ENCODE data around the gene HDAC4. TPM values are rescaled to one million over a fixed set of nuclear protein-coding genes. Genes with fewer than 3 reads are reported as not detected.
A peak's percentile ranks its signal among the peaks of the same experiment; 100 is the strongest.

Gene HDAC4
- total RNA-seq, 1 donor from 2014 or later = 65.7 TPM

DNA sequence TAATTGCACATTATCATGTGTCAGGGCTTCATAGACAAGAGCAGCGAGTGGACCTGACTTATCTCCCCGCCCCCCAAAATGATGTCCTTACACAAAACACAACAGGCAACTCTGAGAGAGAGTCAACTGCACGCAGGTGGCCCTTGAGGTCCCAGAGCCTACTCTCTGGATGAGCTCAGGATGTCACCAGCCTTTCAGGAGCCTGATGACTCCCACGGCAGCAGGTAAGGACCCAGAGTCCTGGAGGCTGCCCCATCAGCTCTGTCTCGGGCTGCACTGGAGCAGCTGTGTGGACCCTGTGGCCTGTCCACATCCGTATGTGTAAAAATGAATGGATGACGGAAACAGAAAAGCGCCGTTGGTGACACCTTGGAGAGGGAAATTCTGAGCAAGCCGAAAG lies 130.9 kb downstream of the HDAC4 start:
- DNase-seq (ENCODE audit: low spot score in 2 of 2) = no peak
- TF ChIP-seq, protein P1, sequence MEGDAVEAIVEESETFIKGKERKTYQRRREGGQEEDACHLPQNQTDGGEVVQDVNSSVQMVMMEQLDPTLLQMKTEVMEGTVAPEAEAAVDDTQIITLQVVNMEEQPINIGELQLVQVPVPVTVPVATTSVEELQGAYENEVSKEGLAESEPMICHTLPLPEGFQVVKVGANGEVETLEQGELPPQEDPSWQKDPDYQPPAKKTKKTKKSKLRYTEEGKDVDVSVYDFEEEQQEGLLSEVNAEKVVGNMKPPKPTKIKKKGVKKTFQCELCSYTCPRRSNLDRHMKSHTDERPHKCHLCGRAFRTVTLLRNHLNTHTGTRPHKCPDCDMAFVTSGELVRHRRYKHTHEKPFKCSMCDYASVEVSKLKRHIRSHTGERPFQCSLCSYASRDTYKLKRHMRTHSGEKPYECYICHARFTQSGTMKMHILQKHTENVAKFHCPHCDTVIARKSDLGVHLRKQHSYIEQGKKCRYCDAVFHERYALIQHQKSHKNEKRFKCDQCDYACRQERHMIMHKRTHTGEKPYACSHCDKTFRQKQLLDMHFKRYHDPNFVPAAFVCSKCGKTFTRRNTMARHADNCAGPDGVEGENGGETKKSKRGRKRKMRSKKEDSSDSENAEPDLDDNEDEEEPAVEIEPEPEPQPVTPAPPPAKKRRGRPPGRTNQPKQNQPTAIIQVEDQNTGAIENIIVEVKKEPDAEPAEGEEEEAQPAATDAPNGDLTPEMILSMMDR (IDR thresholded peaks at IDR 0.05) = no peak
- Histone ChIP-seq H3K4me3 (no peak overlapping the region), H3K36me3 (no peaks in the 10 kb centered on the region), H3K27me3 (no peaks in the 10 kb centered on the region), H3K9me3 (no peaks in the 10 kb centered on the region), H3K27ac (no peak overlapping the region), H3K4me1 (peaks cover 15 to 41% of the 10 kb centered on the region in 2 donors)
- intact Hi-C loops (cut with DNase I) = loop anchor here (5.0 to 10.0 kb wide), 2 partner anchors 132 to 545 kb away; partner anchors contain the start of gene HDAC4

DNA sequence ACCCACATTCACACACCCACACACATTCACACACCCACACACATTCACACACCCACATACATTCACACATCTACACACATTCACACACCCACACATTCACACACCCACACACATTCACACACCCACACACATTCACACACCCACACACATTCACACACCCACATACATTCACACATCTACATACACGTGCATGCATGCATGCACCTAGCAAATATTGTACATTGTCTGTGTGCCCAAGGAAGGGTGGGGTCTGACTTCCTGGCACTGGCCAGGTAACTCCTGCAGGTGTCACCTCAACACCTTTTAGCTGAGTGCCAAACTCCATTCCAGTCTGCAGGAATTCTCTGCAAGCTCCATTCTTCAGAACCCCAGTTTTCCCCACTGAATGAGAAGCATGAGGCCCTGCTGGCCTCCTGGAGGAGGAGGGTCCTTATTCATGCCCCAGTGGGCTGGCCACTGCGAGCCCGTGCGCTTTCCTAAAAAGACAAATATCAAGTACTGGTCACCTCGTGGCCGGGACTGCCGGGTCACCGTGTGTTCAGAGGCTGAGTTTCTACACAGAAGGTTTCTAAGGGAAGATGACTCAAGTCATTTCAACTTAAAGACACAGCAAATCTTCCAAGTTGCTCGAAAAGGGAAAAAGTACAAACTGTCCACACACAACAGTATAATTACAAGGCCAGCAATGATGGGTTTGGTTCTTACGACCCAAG lies 131.5 kb downstream of the HDAC4 start:
- H3K27me3 ChIP-seq = no peaks in the 10 kb centered on the region
- no peak overlapping the region for H3K4me3 ChIP-seq
- H3K27ac ChIP-seq = no peak overlapping the region
- intact Hi-C loops (cut with DNase I) = loop anchor here (5.0 kb wide), 1 partner anchor 133 kb away; the partner anchor contains the start of gene HDAC4
- H3K9me3 ChIP-seq = no peaks in the 10 kb centered on the region
- H3K4me1 ChIP-seq = peaks cover 20 to 42% of the 10 kb centered on the region in 2 donors
- DNase-seq (ENCODE audit: low spot score in 2 of 2) = no peak
- TF ChIP-seq, protein P1 (IDR thresholded peaks at IDR 0.05) = no peak
- H3K36me3 ChIP-seq = no peaks in the 10 kb centered on the region

DNA sequence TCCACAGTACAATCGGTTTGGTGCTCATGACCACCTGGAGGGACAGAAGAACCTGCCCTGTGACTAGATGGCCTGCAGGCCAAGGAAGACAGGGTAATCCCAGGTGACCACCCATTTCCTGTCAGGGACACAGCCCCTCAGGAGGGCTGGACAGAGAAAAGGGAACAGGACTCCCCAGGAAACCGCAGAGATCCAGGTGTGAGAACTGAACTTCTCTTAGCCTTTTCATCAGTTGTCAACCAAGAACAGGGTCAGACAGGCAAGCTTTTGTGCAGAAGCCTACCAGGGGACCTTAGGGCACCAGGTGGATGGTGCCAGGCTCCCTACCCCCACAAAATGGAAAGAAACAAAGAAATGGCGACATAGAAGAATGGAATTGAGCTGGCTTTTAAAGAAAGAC lies 132.3 kb downstream of the HDAC4 start:
- DNase-seq (ENCODE audit: low spot score in 2 of 2) = no peak
- peaks cover 23 to 47% of the 10 kb centered on the region in 2 donors for H3K4me1 ChIP-seq
- no peaks in the 10 kb centered on the region for H3K36me3 ChIP-seq
- H3K4me3 ChIP-seq = no peak overlapping the region
- no peaks in the 10 kb centered on the region for H3K27me3 ChIP-seq
- no peaks in the 10 kb centered on the region for H3K9me3 ChIP-seq
- peak overlapping the region; percentile 81 to 87 for H3K27ac ChIP-seq
- intact Hi-C loops (cut with DNase I) = loop anchor here (5.0 kb wide), 1 partner anchor 134 kb away; the partner anchor contains the start of gene HDAC4
- TF ChIP-seq, protein P1 (IDR thresholded peaks at IDR 0.05) = no peak

DNA sequence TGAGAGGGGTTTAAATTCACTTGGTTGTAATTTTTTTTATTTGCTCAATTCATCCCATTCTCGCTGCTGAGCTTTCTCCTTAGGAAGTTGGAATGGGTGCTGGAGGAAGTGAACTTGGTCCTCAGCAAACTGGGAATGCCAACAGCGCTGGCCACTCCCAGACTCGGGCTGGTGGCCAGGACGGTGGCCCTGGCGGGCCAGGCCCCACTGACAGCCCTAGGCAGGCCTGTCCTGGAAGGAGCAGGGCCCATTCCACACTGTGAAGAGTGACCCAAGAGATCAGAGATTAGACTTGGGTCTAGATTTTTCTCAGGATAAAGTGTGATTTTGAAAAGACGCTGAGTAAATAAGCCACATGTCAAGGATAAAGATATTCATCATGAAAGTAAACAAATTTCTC lies 132.7 kb downstream of the HDAC4 start:
- peaks cover 23 to 47% of the 10 kb centered on the region in 2 donors for H3K4me1 ChIP-seq
- peak overlapping the region in 1 of 2 donors; percentile 14 for H3K4me3 ChIP-seq
- TF ChIP-seq, protein P1 (IDR thresholded peaks at IDR 0.05) = no peak
- no peaks in the 10 kb centered on the region for H3K27me3 ChIP-seq
- intact Hi-C loops (cut with DNase I) = loop anchor here (5.0 kb wide), 1 partner anchor 134 kb away; the partner anchor contains the start of gene HDAC4
- H3K36me3 ChIP-seq = no peaks in the 10 kb centered on the region
- no peaks in the 10 kb centered on the region for H3K9me3 ChIP-seq
- H3K27ac ChIP-seq = peak overlapping the region; percentile 81 to 87
- DNase-seq (ENCODE audit: low spot score in 2 of 2) = peak in 1 of 2 donors; percentile 84

DNA sequence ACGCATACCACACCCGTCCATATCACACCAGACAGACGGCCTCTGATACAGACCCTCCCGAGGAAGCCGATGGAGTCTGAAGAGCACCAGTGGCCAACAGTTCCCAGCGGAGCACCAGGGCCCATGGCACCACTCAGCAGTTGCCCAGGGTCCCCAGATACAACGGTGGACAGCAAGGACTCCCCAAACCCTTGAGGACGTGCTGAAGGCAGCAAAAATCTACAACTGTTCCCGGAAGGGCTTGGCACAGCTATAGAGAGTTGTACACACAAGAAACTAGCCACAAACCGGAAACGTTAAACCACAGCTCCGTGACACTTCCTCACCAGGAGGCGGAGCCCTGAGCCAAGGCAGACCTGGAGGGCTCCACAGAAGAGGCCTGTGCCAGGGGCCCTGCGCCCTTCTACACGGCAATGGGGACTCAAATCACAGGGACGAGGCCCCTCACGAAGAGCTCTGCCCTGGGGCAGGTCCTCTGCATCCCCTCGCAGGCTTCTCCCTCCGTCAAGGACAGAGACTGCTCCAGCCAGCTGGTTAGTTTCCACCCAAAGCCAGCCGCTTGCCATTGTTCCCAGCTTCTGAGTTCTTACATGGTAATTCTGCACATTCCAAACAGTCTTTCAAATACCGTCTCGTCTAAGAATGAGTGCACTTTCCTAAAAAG lies 133.4 kb downstream of the HDAC4 start:
- Histone ChIP-seq H3K27me3 (no peaks in the 10 kb centered on the region), H3K4me3 (peak overlapping the region in 1 of 2 donors; percentile 14), H3K4me1 (peaks cover 23 to 47% of the 10 kb centered on the region in 2 donors), H3K27ac (peak overlapping the region; percentile 81 to 87), H3K36me3 (no peaks in the 10 kb centered on the region), H3K9me3 (no peaks in the 10 kb centered on the region)
- intact Hi-C loops (cut with DNase I) = loop anchor here (2.0 to 5.0 kb wide), 2 partner anchors 23 to 135 kb away; partner anchors contain the start of gene HDAC4
- peak; percentile 70 to 89 for DNase-seq (ENCODE audit: low spot score in 2 of 2)
- TF ChIP-seq, protein P1 (IDR thresholded peaks at IDR 0.05) = peak in 2 of 3 experiments; percentile 38 to 53
